Heart right ventricle (tissue), 16 donors: ENCODE results near the gene KIF18B. TPM values are rescaled to one million over a fixed set of nuclear protein-coding genes. Genes with fewer than 3 reads are reported as not detected.
A peak's percentile ranks its signal among the peaks of the same experiment; 100 is the strongest.
"Not testable (repeated sequence)": the region's sequence is repeated elsewhere in the genome, so short reads cannot be mapped to it uniquely, and the experiment has no call there.

Experiments used
- ATAC-seq, 8 donors: fragments of 200-7000 bp; cut with Tn5 transposase; one replicate each; pipeline ENCODE4 v1.9.1; 2020; ENCODE audit warnings: mild to moderate bottlenecking in 8 of 8, moderate library complexity in 8 of 8, moderate number of reproducible peaks in 1 of 8
- DNase-seq, 2 donors: peaks; one replicate each; pipeline ENCODE4 v3.0.0-alpha.2; 2020
- H3K27ac ChIP-seq, 10 donors: fragments of 200-600 bp; sonication (generic) in 2 of 10; one replicate each; pipeline versions ENCODE4 v1.5.0 to v1.8.0; 2020 to 2022; ENCODE audit warnings: mild to moderate bottlenecking in 3 of 10
- H3K27me3 ChIP-seq, 7 donors: fragments of 200-600 bp; one replicate each; pipeline ENCODE4 v1.8.0; 2021 to 2022; ENCODE audit warnings: mild to moderate bottlenecking in 2 of 7
- H3K36me3 ChIP-seq, 9 donors: fragments of 200-600 bp; sonication (generic) in 1 of 9; one replicate each; pipeline versions ENCODE4 v1.5.0 to v1.8.0; 2020 to 2022; ENCODE audit warnings: mild to moderate bottlenecking in 2 of 9
- H3K4me1 ChIP-seq, 9 donors: fragments of 200-600 bp; sonication (generic) in 1 of 9; one replicate each; pipeline versions ENCODE4 v1.5.0 to v1.8.0; 2020 to 2022; ENCODE audit warnings: mild to moderate bottlenecking in 4 of 9
- H3K4me3 ChIP-seq, 10 donors: fragments of 200-600 bp; sonication (generic) in 2 of 10; one replicate each; pipeline versions ENCODE4 v1.5.0 to v1.8.0; 2020 to 2022; ENCODE audit warnings: mild to moderate bottlenecking in 7 of 10, moderate library complexity in 2 of 10
- H3K9me3 ChIP-seq, 11 donors: fragments of 200-600 bp in 10 of 11; sonication (generic) in 2 of 11; one replicate each; pipeline versions ENCODE4 v1.5.0 to v1.8.0; 2013 to 2022; ENCODE audit warnings: mild to moderate bottlenecking in 2 of 11, control low read depth in 1 of 11, moderate library complexity in 1 of 11
- WGBS, 2 donors: extraction: QIAGEN DNeasy Blood & Tissue Kit; methylation state at CpG; one replicate each; pipeline ENCODE4 v1.1.7; 2013; ENCODE audit warnings: inconsistent platforms in 1 of 2; 5-methylcytosine and 5-hydroxymethylcytosine counted together
- intact Hi-C, 10 donors: fragments of 100-400 bp; cut with DNase I; formaldehyde crosslinking; loops; one replicate each; pipeline versions ENCODE4 v1.11.1 to v1.14.2; 2022
- polyA plus RNA-seq, 2 donors: library from polyadenylated mRNA; stranded (reverse); fragments of 200-250 nt; gene quantifications; one replicate each; pipeline ENCODE4 v1.2.3, GENCODE V29; 2013
- total RNA-seq, 10 donors: library from RNA; stranded (reverse); fragmentation: NEBNext Ultra II Directional in 3 of 10; extraction: Animal tissue kit (Norgen Biotek cat#: 25700) in 3 of 10; gene quantifications; one replicate each; pipeline versions ENCODE4 v1.2.1 to v1.2.4, GENCODE V29; 2021 to 2023
- TF ChIP-seq, protein P1 (sequence below), 9 donors: fragments of 200-600 bp; sonication (generic) in 2 of 9; IDR thresholded peaks; one replicate each; pipeline versions ENCODE4 v1.5.0 to v1.8.0; 2021 to 2022; ENCODE audit warnings: antibody characterized with exemption in 9 of 9, mild to moderate bottlenecking in 5 of 9, moderate library complexity in 1 of 9
- donor health status: Arrhythmogenic right ventricular cardiomyopathy.
- donor health status: ischemic (EF 13 %, LVEDD 7.1; RV severe dilation, severe dysfunction).
- donor health status: healthy with polysubstance abuse.
- donor health status: DM: no; HTN: yes; CAD: no.
- donor health status: DM: no; HTN: no; CAD: no.
- donor health status: ischemic (EF 25% LVEDD 6.9; RV normal size, moderate dysfunction).
- donor health status: ischemic (EF 25% LVEDD 5.7; RV mildly dilated, moderate dysfunction).
- donor health status: healthy.
- donor health status: DM: yes; HTN: yes; CAD: no.
- donor health status: Ischemic cardiomyopathy.
- donor health status: ischemic (EF 35%, LVEDD 5.7; RV mildly dilated, moderate dysfunction).
- donor health status: nonischemic (EF 11% LVEDD 7.7; RV severe dilation, severe dysfunction).
- donor health status: DM: yes; HTN: yes; CAD: no.
- donor health status: PGD.
- donor health status: ischemic (EF 29% LVEDD 5.4; RV normal size, mild dysfunction).
- donor health status: nonischemic (EF 23%, LVEDD 6.1; RV moderate dilation, normal function).

The KIF18B gene
- total and polyA plus RNA-seq, 12 donors: 0.04 to 4.3 (median 0.20) TPM; not detected in 1

GRCh38 chr17:44952946-44953475 is 5.4 kb upstream of the KIF18B start:
- TF ChIP-seq, protein P1, sequence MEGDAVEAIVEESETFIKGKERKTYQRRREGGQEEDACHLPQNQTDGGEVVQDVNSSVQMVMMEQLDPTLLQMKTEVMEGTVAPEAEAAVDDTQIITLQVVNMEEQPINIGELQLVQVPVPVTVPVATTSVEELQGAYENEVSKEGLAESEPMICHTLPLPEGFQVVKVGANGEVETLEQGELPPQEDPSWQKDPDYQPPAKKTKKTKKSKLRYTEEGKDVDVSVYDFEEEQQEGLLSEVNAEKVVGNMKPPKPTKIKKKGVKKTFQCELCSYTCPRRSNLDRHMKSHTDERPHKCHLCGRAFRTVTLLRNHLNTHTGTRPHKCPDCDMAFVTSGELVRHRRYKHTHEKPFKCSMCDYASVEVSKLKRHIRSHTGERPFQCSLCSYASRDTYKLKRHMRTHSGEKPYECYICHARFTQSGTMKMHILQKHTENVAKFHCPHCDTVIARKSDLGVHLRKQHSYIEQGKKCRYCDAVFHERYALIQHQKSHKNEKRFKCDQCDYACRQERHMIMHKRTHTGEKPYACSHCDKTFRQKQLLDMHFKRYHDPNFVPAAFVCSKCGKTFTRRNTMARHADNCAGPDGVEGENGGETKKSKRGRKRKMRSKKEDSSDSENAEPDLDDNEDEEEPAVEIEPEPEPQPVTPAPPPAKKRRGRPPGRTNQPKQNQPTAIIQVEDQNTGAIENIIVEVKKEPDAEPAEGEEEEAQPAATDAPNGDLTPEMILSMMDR (IDR thresholded peaks at IDR 0.05): no peak
- Histone ChIP-seq H3K27ac (no peak overlapping the region), H3K36me3 (no peaks in the 10 kb centered on the region), H3K4me3 (no peak overlapping the region), H3K27me3 (peaks cover 0 to 23% (median 9%) of the 10 kb centered on the region in 7 donors), H3K4me1 (peaks cover 0 to 5% (median 3%) of the 10 kb centered on the region in 9 donors), H3K9me3 (no peaks in the 10 kb centered on the region)
- no peak for DNase-seq
- 75 to 77% methylated on average over 6 of the region's 6 CpGs for WGBS, 2 donors
- intact Hi-C loops: no loop called here
- no peak for ATAC-seq

- H3K27ac ChIP-seq: peak overlapping the region in 9 of 10 donors; percentile 6 to 77 (median 51)
- TF ChIP-seq, protein P1 (IDR thresholded peaks at IDR 0.05): no peak
- intact Hi-C loops: no loop called here
- peaks cover 0 to 15% (median 10%) of the 10 kb centered on the region in 9 donors for H3K4me1 ChIP-seq
- H3K36me3 ChIP-seq: no peaks in the 10 kb centered on the region
- DNase-seq (no peak), ATAC-seq (peak in 1 of 8 donors; percentile 34)
- no peaks in the 10 kb centered on the region for H3K9me3 ChIP-seq
- WGBS, 2 donors: 68 to 71% methylated on average over 7 of the region's 7 CpGs
- H3K27me3 ChIP-seq: peaks cover 0 to 3% (median 0%) of the 10 kb centered on the region in 7 donors
- peak overlapping the region; percentile 39 to 73 (median 55) for H3K4me3 ChIP-seq
These were observed 782 bp upstream of the KIF18B start for GRCh38 chr17:44948315-44948795.

DNA sequence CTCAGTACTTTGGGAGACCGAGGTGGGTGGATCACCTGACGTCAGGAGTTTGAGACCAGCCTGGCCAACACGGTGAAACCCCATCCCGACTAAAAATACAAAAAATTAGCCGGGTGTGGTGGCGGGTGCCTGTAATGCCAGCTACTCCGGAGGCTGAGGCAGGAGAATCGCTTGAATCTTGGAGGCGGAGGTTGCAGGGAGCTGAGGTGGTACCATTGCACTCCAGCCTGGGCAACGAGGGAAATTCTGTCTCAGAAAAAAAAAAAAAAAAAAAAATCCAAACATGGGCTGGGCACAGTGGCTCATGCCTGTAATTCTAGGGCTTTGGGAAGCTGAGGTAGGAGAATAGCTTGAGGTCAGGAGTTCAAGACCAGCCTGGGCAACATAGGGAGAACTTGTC is 1.9 kb downstream of the KIF18B start:
- H3K9me3 ChIP-seq, DNase-seq, H3K4me3 ChIP-seq, ATAC-seq, H3K27me3 ChIP-seq, H3K36me3 ChIP-seq, H3K27ac ChIP-seq, intact Hi-C loops: not testable (repeated sequence)
- peaks cover 0 to 21% (median 10%) of the 10 kb centered on the region in 9 donors for H3K4me1 ChIP-seq
- WGBS, 2 donors: 96 to 97% methylated on average over 9 to 10 of the region's 10 CpGs

DNA sequence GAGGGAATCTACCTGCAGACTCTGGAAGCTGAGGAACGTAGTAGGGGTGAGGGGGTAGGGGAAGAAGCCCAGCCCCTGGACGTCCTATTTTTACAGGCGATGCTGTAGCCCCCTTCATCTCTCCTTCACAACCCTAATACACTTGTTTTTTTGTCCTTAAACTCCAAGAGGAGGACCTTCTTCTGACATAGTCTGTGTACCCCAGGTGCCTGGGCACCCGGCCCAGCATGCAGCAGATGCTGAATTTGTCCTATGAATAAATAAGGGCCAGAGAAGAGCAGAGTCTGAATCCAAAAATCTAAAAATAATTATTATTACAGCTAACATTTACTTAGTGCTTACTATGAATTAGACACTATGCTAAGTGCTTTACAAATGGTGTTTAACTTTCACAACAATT is 5.1 kb downstream of the KIF18B start:
- Histone ChIP-seq H3K9me3 (peaks cover 0 to 9% (median 0%) of the 10 kb centered on the region in 11 donors), H3K4me1 (peaks cover 0 to 19% (median 11%) of the 10 kb centered on the region in 9 donors), H3K27me3 (peaks cover 0 to 3% (median 0%) of the 10 kb centered on the region in 7 donors), H3K4me3 (no peak overlapping the region), H3K27ac (no peak overlapping the region), H3K36me3 (peaks cover 0 to 10% (median 0%) of the 10 kb centered on the region in 9 donors)
- WGBS, 2 donors: 66 to 82% methylated on average over 4 of the region's 4 CpGs
- intact Hi-C loops: no loop called here
- TF ChIP-seq, protein P1 (IDR thresholded peaks at IDR 0.05): no peak
- no peak for ATAC-seq
- DNase-seq: no peak

DNA sequence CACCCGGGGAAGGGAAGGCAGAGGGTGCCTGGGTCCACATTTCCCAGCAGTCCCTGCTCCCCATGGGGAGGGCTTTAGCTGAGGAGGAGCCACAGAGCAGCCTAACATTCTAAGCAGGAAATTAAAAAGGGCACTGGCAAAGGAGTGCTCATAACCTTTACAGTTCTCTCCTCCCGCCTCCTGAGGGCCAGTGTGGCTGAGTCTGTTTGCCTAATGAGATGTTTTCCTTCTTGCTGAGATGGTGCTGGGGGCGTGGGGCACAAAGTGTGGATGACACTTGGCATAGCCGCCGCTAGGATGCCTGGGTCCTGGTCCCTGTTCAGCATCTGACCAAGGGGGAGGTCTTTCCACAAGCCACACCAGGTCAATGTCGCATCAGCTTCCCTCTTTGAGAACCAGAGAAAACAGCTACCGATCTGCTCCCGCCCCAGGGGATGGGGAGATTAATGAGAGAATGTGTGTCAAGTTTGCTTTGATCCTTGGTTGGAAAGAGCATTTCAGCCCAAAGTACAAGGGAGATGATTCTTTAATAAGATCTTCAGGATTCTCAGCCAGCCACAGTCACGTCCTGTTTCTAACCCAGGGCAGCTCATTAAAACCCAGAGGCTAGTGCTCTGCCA is 5.8 kb downstream of the KIF18B start:
- TF ChIP-seq, protein P1 (IDR thresholded peaks at IDR 0.05): no peak
- peaks cover 0 to 13% (median 6%) of the 10 kb centered on the region in 9 donors for H3K4me1 ChIP-seq
- intact Hi-C loops: no loop called here
- peaks cover 0 to 9% (median 0%) of the 10 kb centered on the region in 11 donors for H3K9me3 ChIP-seq
- no peak for DNase-seq
- H3K36me3 ChIP-seq: peaks cover 0 to 10% (median 0%) of the 10 kb centered on the region in 9 donors
- ATAC-seq: peak in 1 of 8 donors; percentile 13
- WGBS, 2 donors: 85% methylated on average over 9 of the region's 9 CpGs
- no peak overlapping the region for H3K4me3 ChIP-seq
- H3K27ac ChIP-seq: no peak overlapping the region
- peaks cover 0 to 3% (median 0%) of the 10 kb centered on the region in 7 donors for H3K27me3 ChIP-seq
